Inferior parietal cortex (tissue), 1 donor: ENCODE data around the gene GRK3.

Source experiments
- DNase-seq: peaks from one replicate; pipeline ENCODE4 v3.0.0-alpha.2; 2016; ENCODE audit errors: extremely low spot score

Gene GRK3

DNA sequence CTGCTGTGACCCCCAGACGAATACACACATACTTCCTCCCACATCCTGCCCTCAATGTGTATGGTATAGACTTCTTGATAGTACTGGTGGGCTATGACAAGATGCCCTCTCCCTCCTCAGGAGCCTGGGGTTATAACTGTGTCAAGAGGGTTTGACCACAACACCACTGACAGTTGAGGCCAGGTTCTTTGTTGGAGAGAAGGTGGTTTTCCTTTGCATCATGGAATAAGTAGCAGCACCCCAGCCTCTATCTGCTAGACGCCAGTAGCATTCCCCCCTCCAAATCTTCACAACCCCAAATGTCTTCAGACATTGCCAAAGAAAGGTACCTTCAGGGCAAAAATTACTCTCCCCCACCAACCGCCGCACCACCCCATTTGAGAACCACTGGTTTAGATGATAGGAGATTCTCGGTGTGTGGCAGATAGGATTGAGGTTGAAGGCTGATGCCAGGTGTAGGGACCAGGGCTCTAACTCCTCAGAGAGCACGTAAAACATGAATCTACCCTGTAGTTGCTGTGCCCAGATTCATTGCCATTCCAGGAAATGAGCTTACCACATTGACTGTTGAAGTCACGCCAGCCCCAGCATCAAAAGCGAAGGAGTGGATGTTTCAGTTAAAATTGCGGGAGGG, 172.0 kb downstream of the GRK3 start:
- no peak for DNase-seq

DNA sequence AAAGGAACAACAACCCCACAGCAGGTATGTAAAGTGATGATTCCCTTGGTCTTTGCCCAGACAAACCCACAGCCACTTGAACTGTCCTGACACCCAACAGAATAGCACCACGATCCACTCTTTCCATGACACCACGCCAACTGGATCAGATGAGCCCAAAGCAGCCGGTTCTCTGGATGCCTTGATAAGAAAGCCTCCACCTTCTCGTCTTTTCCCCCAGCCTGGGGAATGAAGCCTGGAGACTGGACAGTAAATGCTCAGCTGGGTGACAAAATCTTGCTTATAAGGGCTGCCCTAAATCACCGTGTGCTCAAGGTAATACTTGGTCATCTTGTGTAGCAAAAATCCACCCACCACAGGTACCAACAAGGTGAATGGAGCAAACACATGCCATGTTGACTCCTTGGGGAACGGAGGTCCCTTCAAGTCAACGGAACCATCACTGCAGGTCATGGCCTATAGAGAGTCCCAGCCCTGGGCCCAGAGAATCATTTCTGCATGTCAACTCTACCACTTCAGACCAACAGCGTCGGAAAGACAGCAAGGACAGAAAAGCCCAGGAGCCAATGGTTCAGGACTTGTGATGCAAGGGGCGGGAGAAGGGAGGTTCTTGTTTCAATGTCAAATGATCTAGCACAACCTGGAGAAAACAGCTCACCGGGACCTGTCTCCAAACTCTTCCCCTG, 175.3 kb downstream of the GRK3 start:
- no peak for DNase-seq

DNA sequence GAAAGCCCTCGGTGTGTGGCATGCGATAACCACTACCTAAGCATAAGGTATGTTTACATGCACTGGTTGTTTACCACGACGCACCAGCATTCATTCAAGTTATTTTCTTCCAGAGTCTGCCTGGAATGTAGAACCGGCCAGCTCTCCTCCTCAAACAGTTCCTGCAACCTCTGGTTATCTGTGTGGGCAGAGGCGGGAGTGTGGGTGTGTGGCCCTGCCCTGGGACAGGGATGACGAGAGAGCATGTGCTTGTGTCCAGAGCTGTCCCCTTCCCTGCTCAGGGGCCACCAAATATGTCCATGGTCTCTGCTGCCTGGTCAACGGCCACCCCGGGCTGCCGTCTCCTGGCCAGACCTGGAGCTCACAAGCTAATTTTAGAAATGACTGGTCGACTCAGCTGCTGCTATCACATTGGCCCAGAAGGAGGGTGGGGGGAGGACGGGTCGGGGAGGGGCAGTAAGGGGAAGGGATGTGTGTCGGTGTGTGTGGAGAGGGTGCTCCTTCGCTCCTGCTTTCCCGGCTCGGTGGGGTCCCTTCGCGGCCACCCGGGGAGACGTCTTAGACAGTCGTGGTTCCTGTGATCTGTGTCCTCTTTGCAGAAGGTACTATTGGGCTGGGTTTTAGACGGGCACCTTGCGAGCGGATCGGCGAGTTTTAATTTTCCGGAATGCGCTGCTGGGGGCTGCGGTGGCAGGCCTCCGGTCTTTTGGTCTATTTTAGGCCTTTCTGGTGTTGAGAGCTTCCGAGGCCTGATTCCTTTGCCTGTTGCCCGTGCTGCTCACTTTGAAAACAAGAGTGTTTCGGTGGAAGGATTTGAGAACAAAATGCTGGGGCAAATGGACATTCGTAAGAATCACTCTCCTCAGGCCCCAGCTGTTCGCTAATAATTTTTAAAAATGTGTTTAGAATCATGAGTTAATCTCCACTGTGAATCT, 177.5 kb downstream of the GRK3 start, which contains the start of gene MYO18B:
Gene MYO18B, plus strand, starts transcription at position 497 of the 935 bp plus-strand sequence. CDS start 18,905 bp downstream, outside the sequence.
- DNase-seq, result no peak

DNA sequence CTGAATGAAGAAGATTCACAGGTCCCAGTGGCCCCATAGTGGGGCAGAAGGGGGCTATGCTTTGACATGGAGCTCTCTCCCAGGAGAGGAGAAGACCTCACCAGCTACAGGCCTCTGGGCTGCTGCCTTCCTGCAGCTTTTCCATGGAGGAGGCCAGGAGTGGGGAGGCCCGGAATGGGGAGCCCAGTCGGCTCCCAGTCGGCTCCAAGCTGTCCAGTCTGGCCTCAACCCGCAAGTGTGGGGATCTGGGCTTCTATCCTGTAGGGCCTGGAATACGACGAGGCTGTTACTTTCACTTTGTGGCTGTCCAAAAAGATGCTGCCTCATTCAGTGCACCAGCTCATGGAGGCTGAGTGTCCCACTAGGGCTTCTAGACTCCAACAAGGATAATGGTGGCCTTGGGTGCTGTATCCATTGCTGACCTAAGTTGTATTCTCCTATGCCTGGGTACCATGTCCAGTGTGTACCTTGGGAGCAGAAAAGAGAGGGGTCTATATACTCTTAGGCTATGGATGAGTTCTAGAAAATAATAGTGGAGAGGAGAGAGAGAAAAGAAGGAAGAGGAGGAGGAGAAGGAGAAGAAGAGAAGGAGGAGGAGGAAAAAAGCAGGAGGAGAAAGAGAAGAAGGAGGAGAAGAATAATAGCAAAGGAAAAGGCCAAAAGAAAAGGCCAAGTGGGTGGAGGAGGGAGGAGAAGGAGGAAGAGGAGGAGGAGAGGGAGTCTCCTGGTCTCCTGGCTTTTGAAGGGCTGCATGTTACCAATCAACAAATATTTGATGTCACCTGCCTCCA, 178.6 kb downstream of the GRK3 start:
- DNase-seq, result no peak

DNA sequence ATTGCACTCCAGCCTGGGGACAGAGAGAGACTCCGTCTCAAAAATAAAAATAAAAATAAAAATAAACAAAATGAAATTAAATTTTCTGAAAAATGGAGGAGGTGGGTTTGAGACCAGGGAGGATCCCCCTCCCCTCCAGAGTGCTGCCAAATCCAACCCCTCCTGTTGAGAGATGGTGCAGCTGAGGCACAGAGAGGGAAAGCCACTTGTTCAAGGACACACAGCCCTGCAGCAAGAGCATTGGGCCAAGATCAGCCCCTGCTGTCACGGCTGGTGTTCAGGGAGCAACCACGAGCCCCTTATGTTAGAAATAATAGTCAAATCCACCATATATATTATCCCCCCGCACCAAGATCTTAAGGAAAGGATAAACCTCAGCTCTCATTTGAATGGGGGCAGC, 180.2 kb downstream of the GRK3 start:
- DNase-seq, result no peak

DNA sequence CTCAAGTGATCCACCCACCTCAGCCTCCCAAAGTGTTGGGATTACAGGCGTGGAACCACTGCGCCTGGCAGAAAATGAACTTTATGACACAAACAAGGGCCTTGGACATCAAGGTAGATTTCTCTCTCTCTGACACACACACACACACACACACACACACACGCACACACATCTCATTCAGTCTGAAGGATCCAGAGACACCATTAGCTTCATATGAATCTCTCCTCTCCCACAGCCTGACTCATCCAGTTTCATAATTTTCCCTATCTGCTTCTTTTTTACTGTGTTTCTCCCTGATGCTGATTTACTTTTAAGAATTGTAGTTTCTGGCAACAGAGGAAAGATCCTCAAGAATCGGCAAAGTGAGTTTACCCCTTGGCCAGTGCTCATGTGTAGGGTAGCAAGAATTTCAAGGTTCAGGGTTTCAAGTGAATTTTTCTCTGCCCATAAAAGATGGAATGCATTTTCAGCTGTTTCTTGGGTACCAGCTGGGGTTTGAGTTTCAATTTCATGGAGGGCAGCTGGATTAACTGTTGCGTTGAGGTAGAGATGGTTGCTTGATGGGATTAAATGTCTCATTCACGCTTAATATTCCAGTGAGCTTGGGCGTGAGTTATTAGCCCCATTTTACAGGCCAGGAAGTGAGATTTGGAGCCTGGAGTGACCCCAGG, 181.0 kb downstream of the GRK3 start:
- DNase-seq, result no peak

DNA sequence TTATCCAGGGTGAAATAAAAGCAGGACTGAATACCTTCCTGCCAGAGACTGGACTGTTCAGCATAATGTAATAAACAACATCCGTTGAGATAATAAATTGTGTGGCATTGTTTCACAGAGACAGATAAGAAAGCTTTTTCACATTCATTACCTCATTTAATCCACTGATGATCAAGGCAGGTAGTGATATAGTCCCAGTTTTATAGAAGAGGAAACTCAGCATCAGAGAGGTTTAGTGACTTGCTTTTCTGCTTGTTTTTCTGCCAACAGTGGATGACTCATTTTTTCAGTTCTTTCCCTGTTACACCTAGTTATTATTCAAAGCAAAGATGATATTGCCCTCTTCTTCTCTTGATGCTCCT, 181.5 kb downstream of the GRK3 start:
- no peak for DNase-seq

DNA sequence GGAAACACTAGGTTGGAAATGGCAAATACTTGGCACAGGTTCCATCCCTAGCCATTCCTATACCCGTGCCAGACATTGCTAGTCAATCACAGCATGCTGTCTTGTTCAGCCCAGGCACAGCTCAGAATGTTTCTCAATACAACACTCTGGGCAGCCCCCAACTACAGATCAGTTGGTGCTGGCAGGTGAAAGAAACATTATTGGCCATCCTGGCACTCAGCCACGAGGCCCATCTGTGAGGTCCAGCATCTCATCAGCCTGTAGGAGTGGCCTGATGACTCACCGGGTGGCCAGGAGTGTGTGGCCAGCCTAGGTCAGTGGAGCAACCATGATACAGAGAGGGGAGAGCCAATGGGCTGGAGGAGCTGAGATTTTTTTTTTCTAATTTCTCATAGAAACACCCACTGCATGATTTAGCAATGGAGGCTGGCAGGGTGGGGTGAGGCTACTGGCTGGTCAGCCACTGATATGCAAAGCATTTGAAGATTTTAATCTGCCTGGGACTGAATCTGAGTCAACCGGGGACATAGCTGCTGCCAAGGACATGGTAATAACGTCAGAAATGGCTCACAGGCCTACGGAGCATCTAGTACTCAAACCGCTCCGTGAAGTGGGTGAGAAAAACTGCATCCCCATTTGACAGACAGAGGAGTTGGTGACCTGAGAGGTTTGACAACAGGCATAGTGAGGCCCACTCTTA, 182.9 kb downstream of the GRK3 start:
- DNase-seq, result no peak

DNA sequence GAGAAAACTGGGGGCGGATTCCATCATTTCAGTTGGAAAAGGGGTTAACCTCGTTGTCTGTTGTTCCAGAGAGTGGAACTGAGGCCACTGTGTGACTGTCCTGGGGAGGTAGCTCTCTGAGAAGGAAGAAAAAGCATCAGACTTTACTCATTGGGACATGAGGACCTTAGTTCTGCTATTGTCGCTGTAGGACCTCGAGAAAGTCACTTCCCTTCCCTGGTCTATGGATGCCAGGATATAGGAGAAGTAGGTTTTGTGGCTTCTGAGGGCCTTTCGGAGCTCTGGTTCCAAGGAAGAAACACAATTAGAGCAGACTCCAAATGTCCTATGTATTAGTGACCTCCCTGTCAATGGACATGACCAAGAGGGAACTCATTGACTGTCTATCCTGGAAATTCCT, 183.7 kb downstream of the GRK3 start:
- DNase-seq, result no peak

DNA sequence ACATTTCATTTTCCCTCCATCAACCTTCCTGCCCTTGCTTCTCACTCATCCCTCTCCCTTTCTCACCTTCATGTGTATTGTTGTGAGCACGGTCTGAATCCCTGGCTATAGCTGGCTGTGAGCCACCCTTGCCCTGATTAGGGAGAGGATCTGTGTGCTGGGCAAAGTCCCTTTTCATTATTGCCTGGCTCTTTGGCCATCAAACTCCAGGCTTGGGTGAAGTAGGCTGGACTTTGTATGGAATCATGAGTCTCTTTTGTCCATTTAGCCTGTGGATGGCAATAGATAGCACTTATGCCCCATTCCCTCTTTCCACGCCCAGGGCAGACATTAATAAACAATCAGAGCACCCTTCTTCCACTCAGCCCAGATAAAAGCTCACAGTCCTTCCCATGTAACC, 184.2 kb downstream of the GRK3 start:
- no peak for DNase-seq

DNA sequence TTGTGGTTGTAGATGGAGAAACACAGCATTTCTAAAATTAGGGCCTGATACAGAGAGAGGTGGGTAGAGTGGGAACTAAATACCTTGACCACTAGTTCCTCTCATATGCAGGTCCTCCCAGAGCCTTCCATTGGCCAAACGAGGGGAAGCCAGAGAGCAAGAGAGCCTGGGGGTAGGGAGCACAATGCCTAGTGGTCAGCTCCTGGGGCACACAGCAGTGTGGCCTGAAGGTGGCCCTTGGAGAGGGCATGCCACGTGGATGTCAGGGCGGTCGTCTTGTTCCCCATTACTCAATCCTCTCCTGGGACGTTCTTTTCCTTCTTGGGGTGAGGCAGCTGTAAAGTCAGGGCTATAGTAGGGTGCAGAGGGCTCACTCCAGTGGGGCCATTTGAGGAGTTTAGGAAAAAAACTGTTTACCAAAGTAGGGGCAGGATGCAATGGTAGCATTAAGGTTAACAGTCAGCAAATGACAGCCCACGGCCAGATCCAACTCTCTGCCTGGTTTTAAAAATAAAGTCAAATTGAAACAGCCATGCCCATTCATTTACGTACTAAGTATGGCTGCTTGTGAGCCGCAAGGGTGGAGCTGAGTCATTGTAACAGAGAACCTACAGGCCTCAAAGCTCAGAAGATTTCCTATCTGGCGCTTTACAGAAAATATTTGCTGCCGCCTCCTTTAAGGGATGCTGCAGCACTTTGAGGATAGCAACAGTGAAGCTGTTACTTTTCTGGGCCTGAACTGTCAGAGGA, 185.1 kb downstream of the GRK3 start:
- no peak for DNase-seq

DNA sequence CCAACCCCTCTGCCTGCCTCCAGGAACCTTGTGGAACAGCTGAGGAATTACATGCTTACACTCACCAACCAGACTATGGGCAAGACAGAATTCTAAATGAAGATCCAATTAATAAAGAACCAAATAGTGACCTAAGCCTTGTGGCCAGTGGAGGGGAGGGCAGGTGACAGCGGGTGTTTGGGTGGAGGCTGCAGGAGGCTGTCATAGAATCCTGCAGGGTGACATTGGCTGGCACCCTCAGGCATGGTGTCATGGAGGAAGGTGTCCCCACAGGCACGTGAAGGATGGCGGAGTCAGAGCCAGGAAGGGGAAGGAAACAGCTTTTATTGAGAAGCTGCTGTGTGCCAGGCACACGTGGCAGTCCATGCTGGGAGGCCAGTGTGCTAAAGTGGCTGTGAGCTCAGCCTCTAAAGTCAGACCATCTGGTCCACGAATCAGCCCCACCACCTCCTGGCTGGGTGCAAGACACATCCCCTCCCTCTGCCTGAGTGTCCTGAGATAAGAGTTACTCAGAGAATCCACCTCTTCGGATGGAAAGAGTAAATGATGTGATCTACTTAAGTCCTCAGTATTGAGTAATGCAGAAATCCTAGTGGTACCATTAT, 186.2 kb downstream of the GRK3 start:
- DNase-seq, result no peak

DNA sequence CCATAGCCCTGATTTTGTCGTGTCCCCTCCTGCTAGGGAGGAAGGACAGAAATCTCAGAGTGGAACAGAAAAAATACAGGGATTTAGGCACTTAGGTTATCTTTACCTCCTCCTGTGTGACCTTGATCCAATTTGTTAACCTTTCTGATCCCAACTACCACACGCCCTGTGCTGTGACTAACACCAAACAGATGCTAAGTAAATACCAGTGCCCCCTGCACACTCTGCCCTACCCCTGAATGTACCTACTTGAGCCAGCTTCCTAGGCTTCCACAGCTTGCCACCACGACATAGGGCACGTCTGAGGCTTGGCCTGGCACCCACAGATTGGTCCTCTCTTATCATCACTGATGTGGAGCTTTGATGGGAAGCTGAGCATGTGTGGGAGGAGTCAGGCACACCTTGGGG, 186.7 kb downstream of the GRK3 start:
- DNase-seq, result no peak

DNA sequence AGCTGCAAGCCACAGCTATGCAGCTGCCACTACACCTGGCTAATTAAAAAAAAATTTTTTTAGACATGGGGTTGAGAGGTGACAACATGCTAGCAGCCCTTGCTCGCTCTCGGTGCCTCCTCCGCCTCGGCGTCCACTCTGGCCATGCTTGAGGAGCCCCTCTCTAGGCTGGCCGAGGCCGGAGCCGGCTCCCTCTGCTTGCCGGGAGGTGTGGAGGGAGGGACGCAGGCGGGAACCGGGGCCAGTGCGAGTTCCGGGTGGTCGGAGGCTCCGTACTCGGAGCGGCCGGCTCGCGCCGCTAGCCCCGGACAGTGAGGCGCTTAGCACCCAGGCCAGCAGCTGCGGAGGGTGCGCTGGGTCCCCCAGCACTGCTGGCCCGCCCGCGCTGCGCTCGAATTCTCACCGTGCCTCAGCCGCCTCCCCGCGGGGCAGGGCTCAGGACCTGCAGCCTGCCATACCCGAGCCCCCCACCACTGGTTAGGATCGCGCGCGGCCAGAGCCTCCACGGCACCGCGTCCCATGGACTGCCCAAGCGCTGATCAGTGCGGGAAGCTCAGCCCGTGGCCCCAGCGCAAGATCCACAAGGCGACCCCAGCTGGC, 188.2 kb downstream of the GRK3 start:
- no peak for DNase-seq

DNA sequence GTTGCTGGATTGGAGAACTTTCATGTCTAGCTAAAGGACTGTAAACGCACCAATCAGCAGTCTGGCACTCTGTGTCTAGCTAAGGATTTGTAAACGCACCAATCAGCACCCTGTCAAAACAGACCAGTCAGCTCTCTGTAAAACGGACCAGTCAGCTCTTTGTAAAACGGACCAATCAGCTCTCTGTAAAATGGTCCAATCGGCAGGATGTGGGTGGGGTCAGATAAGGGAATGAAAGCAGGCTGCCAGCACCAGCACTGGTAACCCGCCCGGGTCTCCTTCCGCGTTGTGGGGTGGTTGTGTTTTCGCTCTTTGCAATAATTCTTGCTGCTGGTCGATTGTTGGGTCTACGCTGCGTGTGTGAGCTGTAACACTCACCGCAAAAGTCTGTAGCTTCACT, 188.8 kb downstream of the GRK3 start:
- DNase-seq, result no peak

DNA sequence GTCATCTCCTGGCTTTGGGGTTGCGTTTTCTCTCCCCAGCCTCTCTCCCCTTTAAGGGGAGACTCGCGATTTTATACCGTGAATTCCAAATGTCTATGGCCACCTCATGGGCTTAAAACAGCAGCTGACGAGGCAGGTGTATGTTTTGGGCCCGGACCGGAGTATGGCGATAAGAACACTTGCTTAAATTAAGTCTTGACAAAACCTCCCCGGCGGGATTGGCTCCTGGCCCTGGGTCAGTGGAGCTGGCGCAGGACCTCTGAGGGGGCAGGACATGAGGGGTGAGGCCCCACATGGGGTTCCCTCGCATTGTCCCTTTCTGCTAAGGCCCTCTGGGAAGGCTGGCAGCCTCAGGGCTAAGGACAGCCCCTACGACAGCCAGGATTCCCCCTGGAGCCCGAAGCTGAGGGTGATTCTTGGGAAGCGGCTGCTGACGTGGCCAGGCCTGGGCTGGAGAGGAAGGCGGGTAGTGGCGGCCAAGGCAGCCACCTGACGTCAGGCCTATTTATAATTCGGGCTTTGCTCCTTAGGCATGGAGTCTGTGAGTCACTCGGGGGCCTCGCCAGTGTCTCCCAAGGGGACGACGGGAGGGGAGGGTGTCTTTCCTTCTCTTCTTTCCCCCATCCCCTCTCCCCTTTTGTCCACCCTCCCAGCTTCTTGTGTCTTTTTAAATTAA, 190.2 kb downstream of the GRK3 start:
- no peak for DNase-seq

DNA sequence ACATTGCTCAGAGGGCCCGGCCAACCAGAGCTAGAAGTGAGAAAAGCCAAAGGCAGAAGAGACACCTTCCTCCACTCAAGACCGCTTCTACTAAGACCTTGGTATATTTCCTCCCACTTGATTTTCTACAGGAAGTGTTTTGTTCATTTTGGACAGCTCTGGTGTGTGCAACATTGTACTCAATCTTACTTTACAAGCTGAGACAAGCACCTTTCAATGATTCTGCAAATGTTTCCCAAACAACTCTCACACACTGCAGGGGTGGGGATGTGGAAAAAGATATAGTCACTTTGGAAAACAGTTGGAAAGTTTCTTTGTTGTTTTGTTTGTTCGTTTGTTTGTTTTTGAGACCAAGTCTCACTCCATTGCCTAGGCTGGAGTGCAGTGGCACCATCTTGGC, 193.2 kb downstream of the GRK3 start:
- no peak for DNase-seq

DNA sequence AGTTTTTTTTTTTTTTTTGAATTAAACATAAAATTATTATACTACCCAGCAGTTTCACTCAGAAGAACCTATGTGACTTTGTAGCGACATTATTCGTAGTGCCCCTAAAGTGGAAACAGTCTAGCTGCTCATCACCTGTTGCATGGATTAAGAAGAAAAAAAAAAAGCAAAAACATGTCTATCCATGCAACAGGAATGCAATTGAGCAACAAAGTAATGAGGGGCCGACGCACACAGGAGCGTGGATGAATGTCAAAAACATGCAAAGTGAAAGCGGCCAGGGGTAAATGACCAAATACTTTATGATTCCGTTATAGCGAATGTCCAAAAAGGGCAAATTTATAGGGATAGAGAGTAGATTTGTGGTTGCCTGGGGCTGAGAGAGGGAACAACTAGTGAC, 193.8 kb downstream of the GRK3 start:
- DNase-seq, result no peak

DNA sequence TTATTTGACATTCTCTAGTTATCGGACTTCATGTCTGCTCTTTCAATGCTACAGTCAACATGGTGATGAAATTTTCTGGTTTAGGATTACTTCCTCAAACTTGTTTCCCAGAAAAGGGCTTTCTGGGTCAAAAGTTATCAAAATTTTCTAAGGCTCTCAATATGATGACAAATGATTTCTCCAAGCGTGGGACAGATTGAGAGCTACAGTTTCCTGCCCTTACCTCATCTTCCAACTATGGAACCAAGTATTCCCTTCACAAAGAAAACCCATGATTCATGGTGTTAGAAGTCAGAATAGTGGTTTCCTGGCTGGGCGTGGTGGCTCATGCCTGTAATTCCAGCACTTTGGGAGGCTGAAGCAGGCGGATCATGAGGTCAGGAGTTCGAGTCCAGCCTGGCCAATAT, 195.4 kb downstream of the GRK3 start:
- DNase-seq, result no peak
